Right renal pelvis (tissue), 4 donors: ENCODE results near the gene NEB. TPM values are rescaled to one million over a fixed set of nuclear protein-coding genes. Genes with fewer than 3 reads are reported as not detected.
"Not testable (repeated sequence)": the region's sequence is repeated elsewhere in the genome, so short reads cannot be mapped to it uniquely, and the experiment has no call there.

ENCODE experiments used
- DNase-seq, 4 donors: peaks; one replicate each; pipeline ENCODE4 v3.0.0-alpha.2; 2013; ENCODE audit warnings: low read depth in 4 of 4, low spot score in 3 of 4, missing footprints in 1 of 4
- polyA plus RNA-seq, 4 donors: library from polyadenylated mRNA; unstranded; fragments of 120-200 nt; gene quantifications; one replicate each; pipeline ENCODE4 v1.2.1, GENCODE V29; 2013; ENCODE audit not compliant: insufficient read length in 4 of 4

The NEB gene
- polyA plus RNA-seq, 4 donors = 7.9 to 16.6 (median 11.9) TPM

- no peak for DNase-seq
Observed at GRCh38 chr2:151654891-151655290, 79.4 kb downstream of the NEB start.

GRCh38 chr2:151654085-151654484, 80.2 kb downstream of the NEB start:
- no peak for DNase-seq

- DNase-seq = no peak
Observed at GRCh38 chr2:151651274-151651673, 83.0 kb downstream of the NEB start.

- DNase-seq = no peak
Observed at GRCh38 chr2:151650456-151650855, 83.8 kb downstream of the NEB start.

- no peak for DNase-seq
Observed at GRCh38 chr2:151649966-151650365, 84.3 kb downstream of the NEB start.

GRCh38 chr2:151649400-151649799, 84.9 kb downstream of the NEB start:
- DNase-seq = no peak

- not testable (repeated sequence) for DNase-seq
Observed at GRCh38 chr2:151646512-151646911, 87.8 kb downstream of the NEB start.

GRCh38 chr2:151644580-151644979, 89.7 kb downstream of the NEB start:
- no peak for DNase-seq

GRCh38 chr2:151641895-151642294, 92.4 kb downstream of the NEB start:
- DNase-seq = not testable (repeated sequence)

GRCh38 chr2:151640087-151640486, 94.2 kb downstream of the NEB start:
- DNase-seq = no peak

GRCh38 chr2:151638990-151639389, 95.3 kb downstream of the NEB start:
- DNase-seq = no peak

- DNase-seq = no peak
Observed at GRCh38 chr2:151638191-151638933, 95.9 kb downstream of the NEB start.

- no peak for DNase-seq
Observed at GRCh38 chr2:151637271-151637781, 97.0 kb downstream of the NEB start.

GRCh38 chr2:151634736-151635467, 99.4 kb downstream of the NEB start:
- no peak for DNase-seq

GRCh38 chr2:151632993-151633565, 101.2 kb downstream of the NEB start:
- DNase-seq = no peak

GRCh38 chr2:151630372-151630771, 103.9 kb downstream of the NEB start:
- no peak for DNase-seq

GRCh38 chr2:151627353-151627752, 106.9 kb downstream of the NEB start:
- no peak for DNase-seq

GRCh38 chr2:151624271-151624670, 110.0 kb downstream of the NEB start:
- no peak for DNase-seq

GRCh38 chr2:151623631-151624030, 110.6 kb downstream of the NEB start:
- DNase-seq = no peak

- DNase-seq = no peak
Observed at GRCh38 chr2:151620761-151621160, 113.5 kb downstream of the NEB start.

- peak in 1 of 4 donors; percentile 33 for DNase-seq
Observed at GRCh38 chr2:151619337-151619989, 114.8 kb downstream of the NEB start.
